ENCODE data around the gene MIEF2. TPM values are rescaled to one million over a fixed set of nuclear protein-coding genes. Genes with fewer than 3 reads are reported as not detected.

MIEF2 gene
- total RNA-seq, 1 experiment from 2014 or later, result 11.2 TPM

DNA sequence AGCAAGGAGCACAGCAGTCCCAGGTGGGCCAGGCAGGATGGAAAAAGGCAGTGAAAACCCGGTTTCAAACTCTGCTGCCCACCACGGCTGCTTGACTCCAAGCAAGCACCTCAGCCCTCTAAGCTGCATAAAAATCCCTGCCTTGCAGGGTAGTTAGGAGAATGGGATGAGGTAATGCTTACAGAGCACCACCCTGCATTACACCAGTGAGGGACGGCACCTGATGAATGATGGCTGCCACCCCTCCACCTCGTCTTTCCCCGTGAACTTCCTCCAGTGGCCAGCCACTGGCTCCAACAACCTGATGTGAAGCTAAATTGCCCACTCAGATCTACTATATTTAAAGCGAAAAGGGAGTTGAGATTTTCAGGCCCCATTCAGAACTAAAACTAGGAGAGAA lies 21.3 kb downstream of the MIEF2 start:
- BruUV-seq (replicated peaks), result no TSS peak
- POLR2A ChIA-PET, result interaction anchor here (0.6 kb wide), 1 partner anchor 27 kb away, joined by 3 read pairs; no protein-coding TSS in a partner anchor

DNA sequence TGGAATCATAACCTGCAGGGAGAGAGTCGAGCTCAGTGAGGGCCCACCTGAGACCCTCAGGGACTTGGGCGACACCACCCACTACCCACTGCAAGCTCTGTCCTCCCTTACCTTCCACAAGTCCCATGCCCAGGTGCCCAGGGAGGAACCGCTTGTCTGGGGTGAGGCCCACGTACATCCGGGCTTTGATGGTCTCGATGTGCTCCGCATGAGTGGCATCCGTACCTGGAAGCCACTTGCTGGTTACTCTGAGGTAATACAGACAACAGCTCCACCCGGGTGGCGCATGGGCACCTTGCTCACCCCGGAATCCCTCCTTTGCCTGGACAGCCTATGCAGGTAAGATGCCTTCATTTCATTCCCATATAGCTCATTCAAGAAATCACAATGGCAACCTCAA lies 24.8 kb downstream of the MIEF2 start:
- TF ChIP-seq, protein P1, sequence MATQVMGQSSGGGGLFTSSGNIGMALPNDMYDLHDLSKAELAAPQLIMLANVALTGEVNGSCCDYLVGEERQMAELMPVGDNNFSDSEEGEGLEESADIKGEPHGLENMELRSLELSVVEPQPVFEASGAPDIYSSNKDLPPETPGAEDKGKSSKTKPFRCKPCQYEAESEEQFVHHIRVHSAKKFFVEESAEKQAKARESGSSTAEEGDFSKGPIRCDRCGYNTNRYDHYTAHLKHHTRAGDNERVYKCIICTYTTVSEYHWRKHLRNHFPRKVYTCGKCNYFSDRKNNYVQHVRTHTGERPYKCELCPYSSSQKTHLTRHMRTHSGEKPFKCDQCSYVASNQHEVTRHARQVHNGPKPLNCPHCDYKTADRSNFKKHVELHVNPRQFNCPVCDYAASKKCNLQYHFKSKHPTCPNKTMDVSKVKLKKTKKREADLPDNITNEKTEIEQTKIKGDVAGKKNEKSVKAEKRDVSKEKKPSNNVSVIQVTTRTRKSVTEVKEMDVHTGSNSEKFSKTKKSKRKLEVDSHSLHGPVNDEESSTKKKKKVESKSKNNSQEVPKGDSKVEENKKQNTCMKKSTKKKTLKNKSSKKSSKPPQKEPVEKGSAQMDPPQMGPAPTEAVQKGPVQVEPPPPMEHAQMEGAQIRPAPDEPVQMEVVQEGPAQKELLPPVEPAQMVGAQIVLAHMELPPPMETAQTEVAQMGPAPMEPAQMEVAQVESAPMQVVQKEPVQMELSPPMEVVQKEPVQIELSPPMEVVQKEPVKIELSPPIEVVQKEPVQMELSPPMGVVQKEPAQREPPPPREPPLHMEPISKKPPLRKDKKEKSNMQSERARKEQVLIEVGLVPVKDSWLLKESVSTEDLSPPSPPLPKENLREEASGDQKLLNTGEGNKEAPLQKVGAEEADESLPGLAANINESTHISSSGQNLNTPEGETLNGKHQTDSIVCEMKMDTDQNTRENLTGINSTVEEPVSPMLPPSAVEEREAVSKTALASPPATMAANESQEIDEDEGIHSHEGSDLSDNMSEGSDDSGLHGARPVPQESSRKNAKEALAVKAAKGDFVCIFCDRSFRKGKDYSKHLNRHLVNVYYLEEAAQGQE (IDR thresholded peaks at IDR 0.05; ENCODE audit: insufficient read depth in 1 of 2, low read depth in 2 of 2, low read length in 1 of 2), result no peak
- TF ChIP-seq, protein P2, sequence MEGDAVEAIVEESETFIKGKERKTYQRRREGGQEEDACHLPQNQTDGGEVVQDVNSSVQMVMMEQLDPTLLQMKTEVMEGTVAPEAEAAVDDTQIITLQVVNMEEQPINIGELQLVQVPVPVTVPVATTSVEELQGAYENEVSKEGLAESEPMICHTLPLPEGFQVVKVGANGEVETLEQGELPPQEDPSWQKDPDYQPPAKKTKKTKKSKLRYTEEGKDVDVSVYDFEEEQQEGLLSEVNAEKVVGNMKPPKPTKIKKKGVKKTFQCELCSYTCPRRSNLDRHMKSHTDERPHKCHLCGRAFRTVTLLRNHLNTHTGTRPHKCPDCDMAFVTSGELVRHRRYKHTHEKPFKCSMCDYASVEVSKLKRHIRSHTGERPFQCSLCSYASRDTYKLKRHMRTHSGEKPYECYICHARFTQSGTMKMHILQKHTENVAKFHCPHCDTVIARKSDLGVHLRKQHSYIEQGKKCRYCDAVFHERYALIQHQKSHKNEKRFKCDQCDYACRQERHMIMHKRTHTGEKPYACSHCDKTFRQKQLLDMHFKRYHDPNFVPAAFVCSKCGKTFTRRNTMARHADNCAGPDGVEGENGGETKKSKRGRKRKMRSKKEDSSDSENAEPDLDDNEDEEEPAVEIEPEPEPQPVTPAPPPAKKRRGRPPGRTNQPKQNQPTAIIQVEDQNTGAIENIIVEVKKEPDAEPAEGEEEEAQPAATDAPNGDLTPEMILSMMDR (IDR thresholded peaks at IDR 0.05), result no peak
- TF ChIP-seq SIN3A (IDR thresholded peaks at IDR 0.05; ENCODE audit: borderline replicate concordance, insufficient read depth, low read depth, low read length) (no peak), POLR2AphosphoS5 (IDR thresholded peaks at IDR 0.05; ENCODE audit: low read depth, low read length) (no peak), TCF7L2 (IDR thresholded peaks at IDR 0.05; ENCODE audit: low read depth, low read length) (no peak)
- Histone ChIP-seq H3K36me3 (ENCODE audit: control insufficient read depth, insufficient read depth, low read length) (peaks cover 10% of the 10 kb centered on the region), H3K27me3 (ENCODE audit: control insufficient read depth, insufficient read depth, low read length) (no peaks in the 10 kb centered on the region), H3K9me3 (ENCODE audit: control insufficient read depth, insufficient read depth, low read depth, low read length) (no peaks in the 10 kb centered on the region), H3K4me3 (ENCODE audit: low read depth in 2 of 2, low read length in 2 of 2) (no peak overlapping the region), H3K27ac (ENCODE audit: low read length) (no peak overlapping the region), H3K4me1 (ENCODE audit: control insufficient read depth, insufficient read depth, low read length) (no peaks in the 10 kb centered on the region)
- no peak for ATAC-seq
- ChIA-PET CTCF (no interaction called here), POLR2A (no interaction called here)
- BruUV-seq (replicated peaks), result no TSS peak
- intact Hi-C loops (cut with micrococcal nuclease; ENCODE audit: unreplicated experiment) (no loop called here), in situ Hi-C loops (cut with HindIII; ENCODE audit: low pct_unique_long_range_greater_than_20kb, low sequenced_read_pairs) (no loop called here)
- no peak for DNase-seq (ENCODE audit: low read depth, low spot score)

More for the DNA sequence above, 21.3 kb downstream of the MIEF2 start:
- DNase-seq (ENCODE audit: low read depth, low spot score), result no peak
- TF ChIP-seq, protein P1 (IDR thresholded peaks at IDR 0.05; ENCODE audit: insufficient read depth in 1 of 2, low read depth in 2 of 2, low read length in 1 of 2), result no peak
- TF ChIP-seq POLR2AphosphoS5 (IDR thresholded peaks at IDR 0.05; ENCODE audit: low read depth, low read length) (no peak), SIN3A (IDR thresholded peaks at IDR 0.05; ENCODE audit: borderline replicate concordance, insufficient read depth, low read depth, low read length) (no peak), TCF7L2 (IDR thresholded peaks at IDR 0.05; ENCODE audit: low read depth, low read length) (no peak)
- TF ChIP-seq, protein P2 (IDR thresholded peaks at IDR 0.05), result no peak
- peaks cover 7% of the 10 kb centered on the region for H3K36me3 ChIP-seq (ENCODE audit: control insufficient read depth, insufficient read depth, low read length)
- H3K27me3 ChIP-seq (ENCODE audit: control insufficient read depth, insufficient read depth, low read length), result no peaks in the 10 kb centered on the region
- no peak for ATAC-seq
- intact Hi-C loops (cut with micrococcal nuclease; ENCODE audit: unreplicated experiment), result no loop called here
- in situ Hi-C loops (cut with HindIII; ENCODE audit: low pct_unique_long_range_greater_than_20kb, low sequenced_read_pairs), result no loop called here
- H3K4me1 ChIP-seq (ENCODE audit: control insufficient read depth, insufficient read depth, low read length), result no peaks in the 10 kb centered on the region
- H3K4me3 ChIP-seq (ENCODE audit: low read depth in 2 of 2, low read length in 2 of 2), result no peak overlapping the region
- H3K9me3 ChIP-seq (ENCODE audit: control insufficient read depth, insufficient read depth, low read depth, low read length), result no peaks in the 10 kb centered on the region
- no peak overlapping the region for H3K27ac ChIP-seq (ENCODE audit: low read length)
- CTCF ChIA-PET, result no interaction called here

Measured in Panc1 (cell line).